HG03571 (cell line): ENCODE measurements around the gene LRRC8E.
"Not testable (repeated sequence)": the region's sequence is repeated elsewhere in the genome, so short reads cannot be mapped to it uniquely, and the experiment has no call there.

Experiments used
- ATAC-seq: cut with Tn5 transposase; IDR thresholded peaks from one replicate; pipeline ENCODE4 v1.9.1; 2021; ENCODE audit not compliant: unreplicated experiment

Gene LRRC8E

GRCh38 chr19:7907544-7907943 is 19.2 kb downstream of the LRRC8E start:
- no peak for ATAC-seq

GRCh38 chr19:7908078-7908699 is 19.9 kb downstream of the LRRC8E start:
- no peak for ATAC-seq

- no peak for ATAC-seq
Observed at GRCh38 chr19:7908742-7909461, 20.6 kb downstream of the LRRC8E start.

- no peak for ATAC-seq
Observed at GRCh38 chr19:7909471-7910067, 21.3 kb downstream of the LRRC8E start.

GRCh38 chr19:7910321-7911161 is 22.2 kb downstream of the LRRC8E start:
- no peak for ATAC-seq

- no peak for ATAC-seq
Observed at GRCh38 chr19:7911508-7912143, 23.3 kb downstream of the LRRC8E start.

- no peak for ATAC-seq
Observed at GRCh38 chr19:7912144-7912696, 23.9 kb downstream of the LRRC8E start.

GRCh38 chr19:7912697-7913564 is 24.6 kb downstream of the LRRC8E start:
- ATAC-seq, result no peak

GRCh38 chr19:7913652-7914051 is 25.3 kb downstream of the LRRC8E start:
- ATAC-seq, result no peak

- no peak for ATAC-seq
Observed at GRCh38 chr19:7914099-7914498, 25.8 kb downstream of the LRRC8E start.

GRCh38 chr19:7914598-7915045 is 26.3 kb downstream of the LRRC8E start, which contains the start of gene TGFBR3L:
TSS of gene TGFBR3L (plus strand) at chr19:7914830.
- no peak for ATAC-seq

GRCh38 chr19:7915250-7916102 is 27.2 kb downstream of the LRRC8E start:
- ATAC-seq, result no peak

- no peak for ATAC-seq
Observed at GRCh38 chr19:7916103-7916954, 28.0 kb downstream of the LRRC8E start.

- ATAC-seq, result no peak
Observed at GRCh38 chr19:7916955-7917266, 28.6 kb downstream of the LRRC8E start.

GRCh38 chr19:7917267-7918061 is 29.2 kb downstream of the LRRC8E start:
- no peak for ATAC-seq

- not testable (repeated sequence) for ATAC-seq
Observed at GRCh38 chr19:7918062-7918614, 29.8 kb downstream of the LRRC8E start.
